Inflammatory macrophage treated with lipopolysaccharide for 1 hour (primary cell): ENCODE data around the gene RCSD1.
"Not testable (repeated sequence)": the region's sequence is repeated elsewhere in the genome, so short reads cannot be mapped to it uniquely, and the experiment has no call there.

ENCODE experiments used
- DNase-seq, 2 donors: peaks; one replicate each; pipeline ENCODE4 v3.0.0-alpha.2; 2020 to 2022

RCSD1 gene, protein sequence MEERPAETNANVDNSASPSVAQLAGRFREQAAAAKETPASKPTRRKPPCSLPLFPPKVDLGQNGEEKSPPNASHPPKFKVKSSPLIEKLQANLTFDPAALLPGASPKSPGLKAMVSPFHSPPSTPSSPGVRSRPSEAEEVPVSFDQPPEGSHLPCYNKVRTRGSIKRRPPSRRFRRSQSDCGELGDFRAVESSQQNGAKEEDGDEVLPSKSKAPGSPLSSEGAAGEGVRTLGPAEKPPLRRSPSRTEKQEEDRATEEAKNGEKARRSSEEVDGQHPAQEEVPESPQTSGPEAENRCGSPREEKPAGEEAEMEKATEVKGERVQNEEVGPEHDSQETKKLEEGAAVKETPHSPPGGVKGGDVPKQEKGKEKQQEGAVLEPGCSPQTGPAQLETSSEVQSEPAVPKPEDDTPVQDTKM

DNA sequence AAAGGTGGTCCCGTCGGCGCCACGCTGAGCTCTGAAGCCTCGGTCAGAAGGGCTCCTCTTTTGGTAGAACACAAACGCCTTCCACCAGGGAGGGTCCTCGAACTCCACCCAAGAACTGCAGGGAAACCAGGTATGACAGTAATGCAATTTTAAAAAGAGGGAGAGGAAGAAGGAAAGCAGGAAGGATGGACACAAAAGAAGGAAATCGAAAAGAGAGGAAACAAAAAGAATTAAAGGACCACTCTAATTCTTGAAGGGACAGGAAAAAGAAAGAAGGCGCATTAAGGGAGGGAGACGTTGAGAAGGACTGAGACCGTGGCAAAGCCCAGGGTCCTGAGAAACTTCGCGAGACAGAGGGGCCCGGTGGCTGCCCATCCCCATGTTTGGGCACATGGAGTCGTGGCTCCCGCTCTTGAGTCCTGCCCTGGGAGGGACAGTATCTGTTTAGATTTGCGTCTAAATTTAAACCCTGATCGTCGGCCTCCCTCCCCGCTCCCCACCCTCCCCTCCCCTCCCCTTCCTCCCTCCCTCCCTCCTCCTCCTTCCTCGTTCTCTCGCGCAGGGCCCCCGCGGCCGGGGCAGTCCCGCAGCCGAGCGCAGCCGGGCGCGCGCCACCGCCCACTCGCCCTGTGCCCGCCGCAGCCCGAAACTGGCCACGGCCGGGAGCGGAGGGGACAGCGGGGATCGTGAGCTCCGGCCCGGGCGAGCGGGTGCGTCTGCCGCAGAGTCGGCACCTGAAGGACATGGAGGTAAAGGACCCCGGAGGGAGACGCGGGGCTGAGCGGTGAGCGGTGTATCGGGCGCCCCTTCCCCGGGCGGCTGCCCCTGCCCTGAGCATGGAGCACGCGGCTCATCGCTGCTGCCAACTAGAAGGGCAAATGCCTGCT lies at the start of gene RCSD1:
RCSD1 (plus strand) TSS at position 552 of the 887 bp plus-strand sequence; CDS start at position 744, 192 bp downstream.
- peak; percentile 54 to 62 for DNase-seq

GRCh38 chr1:167582064-167582463 lies 48.0 kb upstream of the RCSD1 start:
- no peak for DNase-seq

- no peak for DNase-seq
Observed at GRCh38 chr1:167582722-167583121, 47.3 kb upstream of the RCSD1 start.

GRCh38 chr1:167584581-167584980 lies 45.5 kb upstream of the RCSD1 start:
- no peak for DNase-seq

GRCh38 chr1:167587342-167587741 lies 42.7 kb upstream of the RCSD1 start:
- DNase-seq, result peak in 1 of 2 donors; percentile 21

- peak; percentile 38 to 39 for DNase-seq
Observed at GRCh38 chr1:167587872-167588271, 42.2 kb upstream of the RCSD1 start.

DNA sequence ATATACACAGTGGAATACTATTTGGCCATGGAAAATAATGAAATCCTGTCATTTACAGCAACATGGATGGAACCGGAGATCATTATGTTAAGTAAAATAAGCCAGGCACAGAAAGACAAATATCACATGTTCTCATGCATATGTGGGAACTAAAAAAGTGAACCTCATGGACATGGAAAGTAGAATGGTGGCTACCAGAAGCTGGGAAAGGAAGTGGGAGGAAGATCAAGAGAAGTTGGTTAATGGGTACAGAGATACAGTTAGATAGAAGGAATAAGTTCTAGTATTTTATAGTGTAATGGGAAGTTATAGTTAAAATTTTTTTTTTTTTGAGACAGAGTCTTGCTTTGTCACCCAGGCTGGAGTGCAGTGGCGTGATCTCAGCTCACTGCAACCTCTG lies 41.7 kb upstream of the RCSD1 start:
- peak in 1 of 2 donors; percentile 21 for DNase-seq

DNA sequence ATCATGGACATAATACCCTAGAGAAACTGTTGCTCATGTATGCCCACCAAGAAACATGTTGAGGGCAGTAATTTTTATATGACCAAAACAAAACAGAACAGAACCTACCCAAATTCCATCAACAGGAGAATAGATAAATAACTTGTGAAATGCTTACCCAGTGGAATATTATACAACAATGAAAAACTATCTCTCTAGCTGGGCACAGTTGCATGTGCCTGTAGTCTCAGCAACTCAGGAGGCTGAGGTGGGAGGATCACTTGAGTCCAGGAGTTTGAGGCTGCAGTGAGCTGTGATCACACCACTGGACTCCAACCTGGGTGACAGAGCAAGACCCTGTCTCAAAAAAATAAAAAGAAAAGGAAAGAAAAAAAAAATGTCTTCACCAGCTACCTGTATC lies 37.6 kb upstream of the RCSD1 start:
- DNase-seq, result no peak

GRCh38 chr1:167593860-167594259 lies 36.2 kb upstream of the RCSD1 start:
- DNase-seq, result no peak

DNA sequence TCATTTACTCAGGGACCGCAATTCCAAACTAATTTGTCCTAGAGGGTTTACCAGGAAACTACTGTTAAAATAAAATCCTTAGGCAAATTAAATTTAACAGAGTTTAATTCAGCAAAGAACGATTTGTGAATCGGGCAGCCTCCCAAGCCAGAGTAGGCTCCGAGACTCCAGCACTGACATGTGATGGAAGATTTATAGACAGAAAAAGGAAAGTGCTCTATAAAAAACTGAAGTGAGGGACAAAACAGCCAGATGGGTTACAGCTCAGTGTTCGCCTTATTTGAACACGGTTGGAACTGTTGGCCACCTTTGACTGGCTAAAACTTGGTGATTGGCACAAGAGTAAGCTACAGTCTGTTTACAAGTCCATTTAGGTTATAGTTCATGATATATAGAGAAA lies 35.2 kb upstream of the RCSD1 start:
- no peak for DNase-seq

GRCh38 chr1:167599957-167600581 lies 30.0 kb upstream of the RCSD1 start:
- DNase-seq, result peak; percentile 75 to 78

GRCh38 chr1:167601442-167602383 lies 28.3 kb upstream of the RCSD1 start:
- peak; percentile 96 to 97 for DNase-seq

- no peak for DNase-seq
Observed at GRCh38 chr1:167602840-167603239, 27.2 kb upstream of the RCSD1 start.

DNA sequence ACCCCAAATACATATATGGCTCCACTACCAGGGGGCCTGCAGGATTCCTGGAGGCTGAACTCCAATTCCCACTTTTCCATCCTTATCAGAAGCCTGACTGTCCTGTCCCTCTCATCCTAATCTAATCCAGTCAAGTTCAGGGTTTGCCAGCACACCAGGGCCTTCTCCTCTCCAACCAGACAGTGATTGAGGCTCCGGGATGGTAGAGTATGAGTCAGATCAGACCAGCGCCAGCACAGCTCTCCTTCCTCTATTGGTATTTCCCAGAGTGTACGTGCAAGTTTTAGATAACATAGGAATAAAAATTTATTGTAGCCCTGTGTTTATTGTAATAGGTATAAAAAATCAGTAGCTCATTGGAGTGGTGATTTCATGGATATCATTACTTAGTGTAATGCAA lies 24.5 kb upstream of the RCSD1 start:
- peak; percentile 63 to 70 for DNase-seq

GRCh38 chr1:167611983-167612382 lies 18.0 kb upstream of the RCSD1 start:
- DNase-seq, result no peak

DNA sequence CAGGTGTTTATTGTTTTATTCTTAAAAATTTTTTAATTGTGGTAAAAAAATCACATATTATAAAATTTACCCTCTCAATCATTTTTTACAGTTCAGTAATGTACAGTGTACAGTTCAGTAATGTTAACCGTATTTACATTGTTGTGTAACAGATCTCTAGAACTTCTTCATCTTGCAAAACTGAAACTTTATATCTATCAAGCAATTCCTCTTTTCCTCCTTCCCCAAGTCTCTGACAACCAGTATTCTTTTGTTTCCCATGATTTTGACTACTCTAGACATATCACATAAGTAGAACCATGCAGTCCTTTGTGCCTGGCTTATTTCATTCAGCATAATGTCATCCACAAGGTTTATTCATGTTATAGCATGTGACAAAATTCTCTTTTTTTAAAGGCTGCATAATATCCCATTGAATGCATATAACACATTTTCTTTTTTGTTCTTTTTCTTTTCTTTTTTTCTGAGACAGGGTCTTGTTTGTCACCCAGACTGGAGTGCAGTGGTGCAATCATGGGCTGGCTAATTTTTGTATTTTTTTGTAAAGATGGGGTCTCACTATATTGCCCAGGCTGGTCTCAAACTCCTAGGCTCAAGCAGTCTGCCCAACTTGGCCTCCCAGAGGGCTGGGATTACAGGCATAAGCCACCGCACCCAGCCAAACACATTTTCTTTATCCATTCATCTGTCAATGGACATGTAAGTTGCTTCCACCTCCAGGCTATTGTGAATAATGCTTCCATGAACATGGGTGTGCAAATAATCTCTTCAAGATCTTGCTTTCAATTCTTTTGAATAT lies 17.2 kb upstream of the RCSD1 start:
- peak; percentile 71 for DNase-seq

- DNase-seq, result not testable (repeated sequence)
Observed at GRCh38 chr1:167613984-167614383, 16.0 kb upstream of the RCSD1 start.

- DNase-seq, result no peak
Observed at GRCh38 chr1:167614851-167615250, 15.2 kb upstream of the RCSD1 start.

GRCh38 chr1:167616521-167616920 lies 13.5 kb upstream of the RCSD1 start:
- DNase-seq, result no peak

- peak; percentile 80 to 88 for DNase-seq
Observed at GRCh38 chr1:167617153-167618147, 12.6 kb upstream of the RCSD1 start.
